Naive thymus-derived CD8-positive, alpha-beta T cell (primary cell): ENCODE results near the gene ZCCHC10. TPM values are rescaled to one million over a fixed set of nuclear protein-coding genes. Genes with fewer than 3 reads are reported as not detected.
"Not testable (repeated sequence)": the region's sequence is repeated elsewhere in the genome, so short reads cannot be mapped to it uniquely, and the experiment has no call there.

Experiments
- ATAC-seq, 2 donors: fragments of 150-1000 bp; cut with Tn5 transposase in 1 of 2; sonication (Bioruptor Pico), chemical (Tn5 transposase) in 1 of 2; 1 replicate in 1 of 2; 2 replicates in 1 of 2; pipeline ENCODE4 v1.10.0; 2021; ENCODE audit warnings: mild to moderate bottlenecking in 2 of 2, moderate library complexity in 2 of 2
- POLR2A ChIA-PET: fragments of 350-600 bp; sonication (Branson Sonifier 250); formaldehyde crosslinking; loops from one replicate; lab custom pipeline; 2021; ENCODE audit warnings: antibody characterized with exemption; lab: Charles Lee
- DNase-seq, 10 donors: peaks; one replicate each; pipeline versions ENCODE4 v3.0.0 to v3.0.0-alpha.2; 2020 to 2022
- H3K27ac Mint-ChIP-seq, 10 donors: one replicate each; pipeline ENCODE4 v1.8.0; 2020 to 2022; ENCODE audit warnings: mild to moderate bottlenecking in 10 of 10, mixed read lengths in 10 of 10, moderate library complexity in 4 of 10, inconsistent platforms in 1 of 10
- H3K27me3 Mint-ChIP-seq, 5 donors: one replicate each; pipeline ENCODE4 v1.8.0; 2021 to 2022; ENCODE audit warnings: mixed read lengths in 5 of 5
- H3K36me3 Mint-ChIP-seq, 3 donors: one replicate each; pipeline ENCODE4 v1.8.0; 2020 to 2022; ENCODE audit warnings: mixed read lengths in 3 of 3, mild to moderate bottlenecking in 2 of 3, inconsistent platforms in 1 of 3
- H3K4me1 Mint-ChIP-seq, 4 donors: one replicate each; pipeline ENCODE4 v1.8.0; 2021 to 2022; ENCODE audit warnings: mixed read lengths in 4 of 4
- H3K4me3 Mint-ChIP-seq, 10 donors: one replicate each; pipeline ENCODE4 v1.8.0; 2020 to 2022; ENCODE audit warnings: mild to moderate bottlenecking in 10 of 10, mixed read lengths in 10 of 10, moderate library complexity in 6 of 10, inconsistent platforms in 1 of 10
- H3K9me3 Mint-ChIP-seq, 9 donors: one replicate each; pipeline ENCODE4 v1.8.0; 2020 to 2022; ENCODE audit warnings: mixed read lengths in 9 of 9, mild to moderate bottlenecking in 3 of 9, inconsistent platforms in 1 of 9, moderate library complexity in 1 of 9
- polyA plus RNA-seq, 3 donors: library from polyadenylated mRNA; unstranded; fragments of 300-500 nt; fragmentation: Illumina TruSeq; gene quantifications; one replicate each; pipeline ENCODE4 v1.2.3, GENCODE V29; 2021
- total RNA-seq, 8 experiments: library from RNA in 2 of 8; stranded (reverse) in 2 of 8; gene quantifications; one replicate each; pipeline ENCODE4 v1.2.3 and lab custom pipeline; 2021 to 2026

Gene ZCCHC10
- total and polyA plus RNA-seq, 5 experiments from 2014 or later, result 17.8 to 36.9 (median 28.7) TPM

GRCh38 chr5:132963171-132964104 lies 62.9 kb downstream of the ZCCHC10 start, which contains the start of gene AFF4:
TSS of gene AFF4 (minus strand) at chr5:132963634. CDS start at chr5:132937189, 26,445 bp downstream.
- POLR2A ChIA-PET, result interaction anchor here (0.6 to 3.9 kb wide), 19 partner anchors 9 to 1941 kb away, joined by 3 to 69 read pairs (median 3); partner anchors contain the start of genes CCNI2, GDF9, HSPA4 and IRF1
- Mint-ChIP-seq H3K27me3 (no peaks in the 10 kb centered on the region), H3K36me3 (peaks cover 0 to 15% (median 2%) of the 10 kb centered on the region in 3 donors), H3K9me3 (no peaks in the 10 kb centered on the region), H3K27ac (peak within 1 kb of the TSS; percentile 95 to 100 (median 98)), H3K4me1 (peaks cover 6 to 41% (median 37%) of the 10 kb centered on the region in 4 donors), H3K4me3 (peak within 1 kb of the TSS; percentile 86 to 99 (median 96))
- DNase-seq (peak; percentile 74 to 93 (median 86)), ATAC-seq (peak; percentile 78 to 81)

GRCh38 chr5:132962429-132963021 lies 63.8 kb downstream of the ZCCHC10 start:
- ATAC-seq (no peak), DNase-seq (peak in 6 of 10 donors; percentile 3 to 45 (median 26))
- peaks cover 10 to 48% (median 44%) of the 10 kb centered on the region in 4 donors for H3K4me1 Mint-ChIP-seq
- no peaks in the 10 kb centered on the region for H3K9me3 Mint-ChIP-seq
- no peaks in the 10 kb centered on the region for H3K27me3 Mint-ChIP-seq
- H3K27ac Mint-ChIP-seq, result peak overlapping the region; percentile 89 to 100 (median 98)
- H3K4me3 Mint-ChIP-seq, result peak overlapping the region; percentile 86 to 99 (median 96)
- POLR2A ChIA-PET, result interaction anchor here (0.6 to 3.9 kb wide), 6 partner anchors 45 to 1661 kb away, joined by 3 to 69 read pairs (median 4); partner anchors contain the start of genes GDF9, HSPA4 and UQCRQ
- peaks cover 0 to 20% (median 2%) of the 10 kb centered on the region in 3 donors for H3K36me3 Mint-ChIP-seq

GRCh38 chr5:132961887-132962286 lies 64.5 kb downstream of the ZCCHC10 start:
- POLR2A ChIA-PET, result interaction anchor here (0.7 to 3.9 kb wide), 3 partner anchors 81 to 96 kb away, joined by 3 to 69 read pairs (median 18); partner anchors contain the start of genes GDF9, HSPA4 and UQCRQ
- no peaks in the 10 kb centered on the region for H3K27me3 Mint-ChIP-seq
- no peaks in the 10 kb centered on the region for H3K9me3 Mint-ChIP-seq
- H3K27ac Mint-ChIP-seq, result peak overlapping the region; percentile 89 to 100 (median 98)
- H3K36me3 Mint-ChIP-seq, result peaks cover 0 to 20% (median 2%) of the 10 kb centered on the region in 3 donors
- peaks cover 10 to 50% (median 47%) of the 10 kb centered on the region in 4 donors for H3K4me1 Mint-ChIP-seq
- peak overlapping the region; percentile 86 to 99 (median 96) for H3K4me3 Mint-ChIP-seq
- ATAC-seq (no peak), DNase-seq (no peak)

- DNase-seq, ATAC-seq, H3K9me3 Mint-ChIP-seq, H3K27me3 Mint-ChIP-seq: not testable (repeated sequence)
- Mint-ChIP-seq H3K4me1 (peaks cover 10 to 55% (median 50%) of the 10 kb centered on the region in 4 donors), H3K36me3 (peaks cover 0 to 24% (median 2%) of the 10 kb centered on the region in 3 donors), H3K27ac (peak overlapping the region in 9 of 10 donors; percentile 4 to 99 (median 89)), H3K4me3 (peak overlapping the region; percentile 86 to 99 (median 96))
- POLR2A ChIA-PET, result interaction anchor here (0.6 to 3.9 kb wide), 2 partner anchors 76 to 90 kb away, joined by 3 to 69 read pairs; partner anchors contain the start of gene HSPA4
Measured at GRCh38 chr5:132961123-132961815, 65.1 kb downstream of the ZCCHC10 start.

- H3K9me3 Mint-ChIP-seq, H3K27me3 Mint-ChIP-seq, POLR2A ChIA-PET, ATAC-seq, DNase-seq: not testable (repeated sequence)
- peak overlapping the region in 1 of 10 donors; percentile 40 for H3K27ac Mint-ChIP-seq
- H3K4me1 Mint-ChIP-seq, result peaks cover 32 to 77% (median 71%) of the 10 kb centered on the region in 4 donors
- H3K4me3 Mint-ChIP-seq, result peak overlapping the region in 4 of 10 donors; percentile 4 to 43 (median 26)
- H3K36me3 Mint-ChIP-seq, result peaks cover 6 to 58% (median 7%) of the 10 kb centered on the region in 3 donors
Measured at GRCh38 chr5:132956166-132956799, 70.1 kb downstream of the ZCCHC10 start.

- Mint-ChIP-seq H3K27me3 (no peaks in the 10 kb centered on the region), H3K4me1 (peaks cover 37 to 70% (median 63%) of the 10 kb centered on the region in 4 donors), H3K4me3 (peak overlapping the region in 5 of 10 donors; percentile 0 to 30 (median 11)), H3K27ac (peak overlapping the region in 5 of 10 donors; percentile 1 to 72 (median 12)), H3K36me3 (peaks cover 6 to 58% (median 11%) of the 10 kb centered on the region in 3 donors), H3K9me3 (no peaks in the 10 kb centered on the region)
- ATAC-seq, result no peak
- no peak for DNase-seq
- POLR2A ChIA-PET, result interaction anchor here (0.6 to 1.7 kb wide), 3 partner anchors 10 to 70 kb away, joined by 3 to 5 read pairs (median 4); no protein-coding TSS in a partner anchor
Measured at GRCh38 chr5:132953710-132954109, 72.6 kb downstream of the ZCCHC10 start.

- Mint-ChIP-seq H3K4me3 (peak overlapping the region in 2 of 10 donors; percentile 1 to 33), H3K36me3 (peaks cover 6 to 52% (median 13%) of the 10 kb centered on the region in 3 donors), H3K4me1 (peaks cover 34 to 72% (median 64%) of the 10 kb centered on the region in 4 donors), H3K27ac (peak overlapping the region in 1 of 10 donors; percentile 9), H3K9me3 (no peaks in the 10 kb centered on the region), H3K27me3 (no peaks in the 10 kb centered on the region)
- ATAC-seq (no peak), DNase-seq (no peak)
- POLR2A ChIA-PET, result no interaction called here
Measured at GRCh38 chr5:132952829-132953228, 73.5 kb downstream of the ZCCHC10 start.

- no peaks in the 10 kb centered on the region for H3K9me3 Mint-ChIP-seq
- no peak for ATAC-seq
- no peak for DNase-seq
- peaks cover 6 to 56% (median 15%) of the 10 kb centered on the region in 3 donors for H3K36me3 Mint-ChIP-seq
- no peak overlapping the region for H3K27ac Mint-ChIP-seq
- H3K4me1 Mint-ChIP-seq, result peaks cover 37 to 74% (median 66%) of the 10 kb centered on the region in 4 donors
- H3K27me3 Mint-ChIP-seq, result no peaks in the 10 kb centered on the region
- POLR2A ChIA-PET, result no interaction called here
- H3K4me3 Mint-ChIP-seq, result peak overlapping the region in 1 of 10 donors; percentile 1
Measured at GRCh38 chr5:132951897-132952296, 74.5 kb downstream of the ZCCHC10 start.

- Mint-ChIP-seq H3K4me1 (peaks cover 35 to 77% (median 66%) of the 10 kb centered on the region in 4 donors), H3K4me3 (no peak overlapping the region), H3K27me3 (no peaks in the 10 kb centered on the region), H3K9me3 (no peaks in the 10 kb centered on the region), H3K36me3 (peaks cover 6 to 40% (median 15%) of the 10 kb centered on the region in 3 donors), H3K27ac (peak overlapping the region in 1 of 10 donors; percentile 53)
- POLR2A ChIA-PET, result no interaction called here
- DNase-seq (no peak), ATAC-seq (no peak)
Measured at GRCh38 chr5:132949136-132949535, 77.2 kb downstream of the ZCCHC10 start.

- Mint-ChIP-seq H3K4me1 (peaks cover 29 to 79% (median 64%) of the 10 kb centered on the region in 4 donors), H3K9me3 (no peaks in the 10 kb centered on the region), H3K27me3 (no peaks in the 10 kb centered on the region), H3K36me3 (peaks cover 0 to 29% (median 11%) of the 10 kb centered on the region in 3 donors), H3K27ac (peak overlapping the region in 2 of 10 donors; percentile 6 to 58), H3K4me3 (no peak overlapping the region)
- POLR2A ChIA-PET, result no interaction called here
- no peak for DNase-seq
- no peak for ATAC-seq
Measured at GRCh38 chr5:132947671-132948070, 78.7 kb downstream of the ZCCHC10 start.
